WERI-Rb-1 (cell line): ENCODE data around the gene AGTPBP1.
A peak's percentile ranks its signal among the peaks of the same experiment; 100 is the strongest.

Source experiments
- DNase-seq: peaks from one replicate; pipeline ENCODE4 v3.0.0-alpha.2; 2020
- H3K27ac ChIP-seq: fragments of 250-450 bp; sonication (Bioruptor Pico); 2 replicates; pipeline ENCODE4 v1.5.1; 2020; ENCODE audit warnings: mild to moderate bottlenecking, moderate library complexity
- H3K27me3 ChIP-seq: fragments of 250-450 bp; sonication (Bioruptor Pico); 2 replicates; pipeline ENCODE4 v1.5.1; 2021; ENCODE audit warnings: mild to moderate bottlenecking, low read depth, moderate library complexity; ENCODE audit not compliant: insufficient read depth, severe bottlenecking
- H3K36me3 ChIP-seq: fragments of 250-450 bp; sonication (Bioruptor Pico); 2 replicates; pipeline ENCODE4 v1.5.1; 2020; ENCODE audit warnings: mild to moderate bottlenecking, moderate library complexity
- H3K4me3 ChIP-seq: 2 replicates; pipeline ENCODE4 v1.5.1; 2011; ENCODE audit warnings: low read depth, mild to moderate bottlenecking, control low read depth, low read length
- H3K9me3 ChIP-seq: fragments of 250-450 bp; sonication (Bioruptor Pico); 2 replicates; pipeline ENCODE4 v1.5.1; 2021; ENCODE audit warnings: mild to moderate bottlenecking, moderate library complexity; ENCODE audit not compliant: severe bottlenecking
- TF ChIP-seq, protein P1 (sequence below): IDR thresholded peaks from 2 replicates; pipeline ENCODE4 v1.5.1; 2011; ENCODE audit warnings: low read depth, mild to moderate bottlenecking, control low read depth, inconsistent platforms, low read length

AGTPBP1 gene

DNA sequence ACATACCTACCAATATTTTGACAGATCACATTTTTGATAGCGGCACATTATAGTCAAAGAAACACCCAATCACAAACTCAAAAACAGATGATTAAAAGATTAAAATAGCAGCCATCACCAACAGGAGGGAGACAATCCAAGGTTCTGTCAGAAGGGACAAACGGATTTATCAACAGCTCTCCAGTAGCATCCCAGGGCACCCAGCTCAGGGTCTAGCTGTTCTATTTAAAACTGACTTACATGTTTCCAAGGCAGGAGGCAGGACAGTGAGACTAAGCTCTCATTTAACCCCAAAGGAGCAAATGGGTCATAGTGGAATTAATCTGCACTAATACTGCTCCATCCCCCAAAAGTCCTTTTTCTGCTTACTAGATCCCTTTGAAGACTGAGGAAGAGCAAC is 3.2 kb downstream of the AGTPBP1 start:
- Histone ChIP-seq H3K27me3 (no peaks in the 10 kb centered on the region), H3K4me3 (no peak overlapping the region), H3K36me3 (no peaks in the 10 kb centered on the region), H3K27ac (peak overlapping the region; percentile 43), H3K9me3 (no peaks in the 10 kb centered on the region)
- peak; percentile 76 for DNase-seq
- TF ChIP-seq, protein P1, sequence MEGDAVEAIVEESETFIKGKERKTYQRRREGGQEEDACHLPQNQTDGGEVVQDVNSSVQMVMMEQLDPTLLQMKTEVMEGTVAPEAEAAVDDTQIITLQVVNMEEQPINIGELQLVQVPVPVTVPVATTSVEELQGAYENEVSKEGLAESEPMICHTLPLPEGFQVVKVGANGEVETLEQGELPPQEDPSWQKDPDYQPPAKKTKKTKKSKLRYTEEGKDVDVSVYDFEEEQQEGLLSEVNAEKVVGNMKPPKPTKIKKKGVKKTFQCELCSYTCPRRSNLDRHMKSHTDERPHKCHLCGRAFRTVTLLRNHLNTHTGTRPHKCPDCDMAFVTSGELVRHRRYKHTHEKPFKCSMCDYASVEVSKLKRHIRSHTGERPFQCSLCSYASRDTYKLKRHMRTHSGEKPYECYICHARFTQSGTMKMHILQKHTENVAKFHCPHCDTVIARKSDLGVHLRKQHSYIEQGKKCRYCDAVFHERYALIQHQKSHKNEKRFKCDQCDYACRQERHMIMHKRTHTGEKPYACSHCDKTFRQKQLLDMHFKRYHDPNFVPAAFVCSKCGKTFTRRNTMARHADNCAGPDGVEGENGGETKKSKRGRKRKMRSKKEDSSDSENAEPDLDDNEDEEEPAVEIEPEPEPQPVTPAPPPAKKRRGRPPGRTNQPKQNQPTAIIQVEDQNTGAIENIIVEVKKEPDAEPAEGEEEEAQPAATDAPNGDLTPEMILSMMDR, result no peak

DNA sequence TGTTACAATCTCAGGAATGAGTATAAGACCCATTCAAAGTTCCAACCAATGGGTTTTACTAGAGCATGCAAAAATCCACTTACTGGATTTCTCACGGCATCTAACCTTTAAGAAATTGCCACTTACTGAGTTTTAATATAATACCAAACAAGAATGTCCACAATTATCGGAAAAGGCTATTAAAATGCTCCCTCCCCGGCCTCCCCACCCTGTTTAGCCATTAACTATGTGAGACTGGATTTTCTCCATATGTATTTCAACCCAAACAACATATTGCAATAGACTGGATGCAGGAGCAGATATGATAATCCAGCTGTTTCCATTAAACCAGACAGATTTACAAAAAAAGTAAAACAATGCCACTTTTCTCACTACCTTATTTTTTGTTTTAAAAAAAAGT is 4.1 kb downstream of the AGTPBP1 start:
- TF ChIP-seq, protein P1, result no peak
- H3K36me3 ChIP-seq, result no peaks in the 10 kb centered on the region
- no peaks in the 10 kb centered on the region for H3K27me3 ChIP-seq
- no peak for DNase-seq
- H3K4me3 ChIP-seq, result no peak overlapping the region
- no peak overlapping the region for H3K27ac ChIP-seq
- H3K9me3 ChIP-seq, result no peaks in the 10 kb centered on the region

DNA sequence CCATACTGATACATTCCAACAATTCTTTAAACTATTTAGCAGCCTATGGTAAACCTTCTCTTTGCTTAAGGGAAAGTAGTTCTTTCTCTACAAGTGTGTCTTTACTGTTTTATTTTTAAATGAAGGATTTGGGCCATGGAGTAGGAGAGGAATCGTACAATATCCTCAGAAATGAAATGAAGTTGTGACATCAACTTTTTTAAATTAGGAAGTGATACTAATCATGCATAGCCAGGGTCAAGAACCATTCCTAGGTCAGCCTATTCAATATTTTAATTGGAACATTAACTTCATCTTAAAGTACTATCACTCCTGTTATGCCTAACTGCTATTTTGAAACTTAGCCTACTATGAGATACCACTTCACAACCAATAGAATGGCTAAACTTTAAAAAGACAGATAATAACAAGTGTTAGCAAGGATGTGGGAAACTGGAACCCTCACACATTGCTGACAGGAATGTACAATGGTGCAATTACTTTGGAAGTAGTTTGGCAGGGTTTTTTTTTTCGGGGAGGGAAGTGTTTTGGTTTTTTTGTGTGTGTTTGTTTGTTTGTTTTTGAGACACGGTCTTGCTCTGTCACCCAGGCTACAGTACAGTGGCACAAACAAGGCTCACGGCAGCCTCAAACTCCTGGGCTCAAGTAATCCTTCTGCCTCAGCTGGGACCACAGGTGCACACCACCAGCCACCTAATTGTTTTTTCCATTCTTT is 10.7 kb downstream of the AGTPBP1 start:
- Histone ChIP-seq H3K27ac (no peak overlapping the region), H3K4me3 (no peak overlapping the region), H3K9me3 (no peaks in the 10 kb centered on the region), H3K27me3 (no peaks in the 10 kb centered on the region), H3K36me3 (no peaks in the 10 kb centered on the region)
- TF ChIP-seq, protein P1, result no peak
- DNase-seq, result no peak

DNA sequence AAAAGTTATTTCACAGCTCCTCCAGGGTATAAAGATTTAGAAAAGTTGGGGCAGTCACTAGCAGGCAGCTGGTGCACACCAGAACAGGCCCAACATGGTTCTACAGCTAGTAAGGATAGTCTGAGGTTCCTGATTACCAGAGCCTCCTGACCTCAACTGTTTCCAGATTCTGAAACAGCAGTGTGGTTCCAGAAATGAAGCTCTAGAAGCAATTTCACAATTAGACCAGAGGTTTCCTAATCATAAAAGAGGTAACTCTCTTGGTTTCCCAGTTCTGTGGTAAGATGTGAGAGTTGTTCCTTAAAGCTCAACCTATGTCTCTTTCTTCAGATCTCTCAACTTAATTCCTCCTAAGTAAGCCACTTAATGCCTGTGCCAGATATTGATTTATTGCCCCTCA is 11.9 kb downstream of the AGTPBP1 start:
- Histone ChIP-seq H3K4me3 (no peak overlapping the region), H3K27me3 (no peaks in the 10 kb centered on the region), H3K36me3 (no peaks in the 10 kb centered on the region), H3K9me3 (no peaks in the 10 kb centered on the region), H3K27ac (no peak overlapping the region)
- no peak for DNase-seq
- TF ChIP-seq, protein P1, result no peak

DNA sequence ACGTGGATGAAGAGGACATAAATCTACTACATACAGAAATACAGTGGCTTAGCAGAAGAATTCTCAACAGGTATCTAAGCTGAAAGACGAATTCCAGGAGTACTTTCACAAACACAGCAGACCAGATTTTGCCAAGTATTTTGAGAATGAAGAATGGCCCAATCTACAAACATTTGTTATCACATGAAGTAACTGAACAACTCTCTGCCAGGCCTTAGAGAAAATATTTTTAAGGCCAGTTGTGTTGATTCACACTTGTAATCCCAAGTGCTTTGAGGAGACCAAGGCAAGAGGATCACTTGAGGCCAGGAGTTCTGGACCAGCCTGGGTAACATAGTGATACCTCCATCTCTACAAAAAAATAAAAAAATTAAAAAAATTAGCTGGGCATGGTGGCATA is 14.3 kb downstream of the AGTPBP1 start:
- no peaks in the 10 kb centered on the region for H3K27me3 ChIP-seq
- TF ChIP-seq, protein P1, result no peak
- no peak overlapping the region for H3K27ac ChIP-seq
- H3K4me3 ChIP-seq, result no peak overlapping the region
- no peaks in the 10 kb centered on the region for H3K9me3 ChIP-seq
- peaks cover 11% of the 10 kb centered on the region for H3K36me3 ChIP-seq
- no peak for DNase-seq

DNA sequence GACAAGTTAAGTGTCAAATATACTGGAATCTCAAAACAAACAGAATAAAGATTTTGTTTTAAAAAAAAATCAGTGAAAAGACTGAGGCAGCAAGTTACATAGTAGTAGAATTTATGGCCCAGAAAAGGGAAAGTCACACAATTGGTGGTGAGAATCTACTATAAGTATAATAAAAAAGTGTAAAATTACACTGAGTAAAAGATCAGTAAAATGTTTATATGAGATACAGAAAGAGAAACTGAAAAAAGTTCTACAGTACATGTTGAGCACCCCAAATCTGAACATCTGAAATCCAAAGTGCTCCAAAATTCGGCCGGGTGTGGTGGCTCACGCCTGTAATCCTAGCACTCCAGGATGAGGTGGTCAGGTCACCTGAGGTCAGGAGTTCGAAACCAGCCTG is 15.0 kb downstream of the AGTPBP1 start:
- DNase-seq, result no peak
- no peak overlapping the region for H3K27ac ChIP-seq
- TF ChIP-seq, protein P1, result no peak
- no peaks in the 10 kb centered on the region for H3K27me3 ChIP-seq
- no peak overlapping the region for H3K4me3 ChIP-seq
- H3K9me3 ChIP-seq, result no peaks in the 10 kb centered on the region
- H3K36me3 ChIP-seq, result peaks cover 13% of the 10 kb centered on the region
